SK-N-SH treated with all-trans-retinoic acid at 6 μM for 48 hours (cell line): ENCODE data around the gene ESRRA.

Source experiments
- ARNTL ChIP-seq: fragments of 450-650 bp; formaldehyde crosslinking; IDR thresholded peaks from 2 replicates; pipeline ENCODE4 v1.5.0; 2020; ENCODE audit warnings: low read depth, mild to moderate bottlenecking, moderate library complexity, borderline replicate concordance
- BACH2 ChIP-seq: fragments of 250-450 bp; sonication (Bioruptor Pico); IDR thresholded peaks from 2 replicates; pipeline ENCODE4 v1.9.0; 2021; ENCODE audit warnings: mild to moderate bottlenecking, borderline replicate concordance
- CSDC2 ChIP-seq: fragments of 250-450 bp; sonication (Bioruptor Pico); IDR thresholded peaks from 2 replicates; pipeline ENCODE4 v1.5.0; 2020; ENCODE audit warnings: mild to moderate bottlenecking, moderate library complexity
- CSRNP3 ChIP-seq: fragments of 250-450 bp; sonication (Bioruptor Pico); IDR thresholded peaks from 2 replicates; pipeline ENCODE4 v1.5.1; 2021; ENCODE audit warnings: mild to moderate bottlenecking, moderate library complexity
- PATZ1 ChIP-seq: fragments of 250-450 bp; sonication (Bioruptor Pico); IDR thresholded peaks from 2 replicates; pipeline ENCODE4 v1.8.0; 2020; ENCODE audit warnings: mild to moderate bottlenecking, moderate library complexity, borderline replicate concordance
- PPARA ChIP-seq: fragments of 250-450 bp; sonication (Bioruptor Pico); IDR thresholded peaks from 2 replicates; pipeline ENCODE4 v1.5.0; 2020; ENCODE audit warnings: mild to moderate bottlenecking, borderline replicate concordance
- RARB ChIP-seq: fragments of 250-450 bp; sonication (Bioruptor Pico); IDR thresholded peaks from 2 replicates; pipeline ENCODE4 v1.8.0; 2021; ENCODE audit warnings: mild to moderate bottlenecking, moderate library complexity
- TOX ChIP-seq: fragments of 250-450 bp; sonication (Bioruptor Pico); IDR thresholded peaks from 2 replicates; pipeline ENCODE4 v1.8.0; 2021; ENCODE audit warnings: mild to moderate bottlenecking, moderate library complexity, borderline replicate concordance
- ZC3H10 ChIP-seq: fragments of 250-450 bp; sonication (Bioruptor Pico); IDR thresholded peaks from 2 replicates; pipeline ENCODE4 v1.5.1; 2021; ENCODE audit warnings: mild to moderate bottlenecking, moderate library complexity
- ZFP3 ChIP-seq: fragments of 250-450 bp; sonication (Bioruptor Pico); IDR thresholded peaks from 2 replicates; pipeline ENCODE4 v1.5.0; 2020; ENCODE audit warnings: mild to moderate bottlenecking, moderate library complexity
- ZNF70 ChIP-seq: fragments of 450-650 bp; formaldehyde crosslinking; IDR thresholded peaks from 2 replicates; pipeline ENCODE4 v1.5.0; 2020; ENCODE audit warnings: mild to moderate bottlenecking, moderate library complexity
- TF ChIP-seq, protein P1 (sequence below): fragments of 250-450 bp; sonication (Bioruptor Pico); IDR thresholded peaks from 2 replicates; pipeline ENCODE4 v1.5.0; 2020; ENCODE audit warnings: mild to moderate bottlenecking, moderate library complexity

DNA sequence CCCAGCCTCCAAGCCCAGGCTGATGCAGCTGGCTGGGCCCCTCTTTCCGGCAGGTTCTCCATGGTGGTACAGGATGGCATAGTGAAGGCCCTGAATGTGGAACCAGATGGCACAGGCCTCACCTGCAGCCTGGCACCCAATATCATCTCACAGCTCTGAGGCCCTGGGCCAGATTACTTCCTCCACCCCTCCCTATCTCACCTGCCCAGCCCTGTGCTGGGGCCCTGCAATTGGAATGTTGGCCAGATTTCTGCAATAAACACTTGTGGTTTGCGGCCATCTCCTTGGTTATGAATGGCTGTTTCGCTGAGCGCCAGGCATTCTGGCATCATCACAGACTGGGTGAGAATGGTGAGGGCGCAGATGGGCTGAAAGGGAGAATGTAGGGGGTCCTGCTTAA is 16.2 kb downstream of the ESRRA start:
- TF ChIP-seq ZC3H10 (CRISPR knock-in tag) (no peak), CSRNP3 (CRISPR knock-in tag) (no peak), PATZ1 (CRISPR knock-in tag) (no peak), CSDC2 (no peak), PPARA (CRISPR knock-in tag) (no peak), RARB (no peak), ARNTL (CRISPR knock-in tag) (no peak), TOX (no peak), ZNF70 (CRISPR knock-in tag) (no peak), BACH2 (CRISPR knock-in tag) (no peak), ZFP3 (CRISPR knock-in tag) (no peak)
- TF ChIP-seq, protein P1, sequence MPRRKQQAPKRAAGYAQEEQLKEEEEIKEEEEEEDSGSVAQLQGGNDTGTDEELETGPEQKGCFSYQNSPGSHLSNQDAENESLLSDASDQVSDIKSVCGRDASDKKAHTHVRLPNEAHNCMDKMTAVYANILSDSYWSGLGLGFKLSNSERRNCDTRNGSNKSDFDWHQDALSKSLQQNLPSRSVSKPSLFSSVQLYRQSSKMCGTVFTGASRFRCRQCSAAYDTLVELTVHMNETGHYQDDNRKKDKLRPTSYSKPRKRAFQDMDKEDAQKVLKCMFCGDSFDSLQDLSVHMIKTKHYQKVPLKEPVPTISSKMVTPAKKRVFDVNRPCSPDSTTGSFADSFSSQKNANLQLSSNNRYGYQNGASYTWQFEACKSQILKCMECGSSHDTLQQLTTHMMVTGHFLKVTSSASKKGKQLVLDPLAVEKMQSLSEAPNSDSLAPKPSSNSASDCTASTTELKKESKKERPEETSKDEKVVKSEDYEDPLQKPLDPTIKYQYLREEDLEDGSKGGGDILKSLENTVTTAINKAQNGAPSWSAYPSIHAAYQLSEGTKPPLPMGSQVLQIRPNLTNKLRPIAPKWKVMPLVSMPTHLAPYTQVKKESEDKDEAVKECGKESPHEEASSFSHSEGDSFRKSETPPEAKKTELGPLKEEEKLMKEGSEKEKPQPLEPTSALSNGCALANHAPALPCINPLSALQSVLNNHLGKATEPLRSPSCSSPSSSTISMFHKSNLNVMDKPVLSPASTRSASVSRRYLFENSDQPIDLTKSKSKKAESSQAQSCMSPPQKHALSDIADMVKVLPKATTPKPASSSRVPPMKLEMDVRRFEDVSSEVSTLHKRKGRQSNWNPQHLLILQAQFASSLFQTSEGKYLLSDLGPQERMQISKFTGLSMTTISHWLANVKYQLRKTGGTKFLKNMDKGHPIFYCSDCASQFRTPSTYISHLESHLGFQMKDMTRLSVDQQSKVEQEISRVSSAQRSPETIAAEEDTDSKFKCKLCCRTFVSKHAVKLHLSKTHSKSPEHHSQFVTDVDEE, result no peak
